GM12874 (cell line): Measurements from ENCODE around the gene ATF2.

Experiments used
- CTCF ChIP-seq: IDR thresholded peaks from 2 replicates; pipeline ENCODE4 v1.5.1; 2011; ENCODE audit warnings: low read depth, mild to moderate bottlenecking, control low read depth, low read length, moderate library complexity; ENCODE audit not compliant: insufficient read depth

Gene ATF2

DNA sequence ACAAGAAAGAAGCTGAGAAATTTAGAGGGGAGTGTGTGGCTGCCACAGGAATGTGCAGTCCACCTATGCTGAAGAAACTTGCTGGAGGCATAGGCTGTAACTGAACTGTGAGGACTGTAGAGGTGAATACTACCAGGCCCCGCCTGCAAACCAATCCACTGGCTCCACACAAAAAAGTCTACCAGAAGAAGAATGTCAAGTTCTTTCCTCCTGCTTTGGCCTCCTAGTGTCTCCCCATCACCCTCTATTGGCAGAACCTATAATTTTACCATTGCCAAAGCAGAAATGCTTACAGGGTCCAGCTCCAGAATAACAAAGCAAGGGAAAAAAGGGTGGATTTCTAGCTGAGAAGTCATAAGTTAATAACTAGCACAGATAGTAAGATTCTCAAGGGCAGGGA is 19.4 kb upstream of the ATF2 start:
- peak; percentile 47 for TF ChIP-seq CTCF

GRCh38 chr2:175183674-175184073 is 15.7 kb upstream of the ATF2 start:
- no peak for TF ChIP-seq CTCF

GRCh38 chr2:175181877-175182308 is 13.9 kb upstream of the ATF2 start:
- no peak for TF ChIP-seq CTCF

GRCh38 chr2:175181104-175181876 is 13.3 kb upstream of the ATF2 start, which contains the start of gene ATP5MC3:
ATP5MC3 (minus strand) TSS chr2:175181710; CDS start chr2:175181393, 317 bp downstream.
- TF ChIP-seq CTCF, result 0 out of 2 replicates have a peak, but pooled peaks have one; percentile 19

- TF ChIP-seq CTCF, result no peak
Measured at GRCh38 chr2:175180701-175181103, 12.7 kb upstream of the ATF2 start.

GRCh38 chr2:175176624-175177023 is 8.6 kb upstream of the ATF2 start:
- TF ChIP-seq CTCF, result no peak

- TF ChIP-seq CTCF, result no peak
Measured at GRCh38 chr2:175175896-175176295, 7.9 kb upstream of the ATF2 start.
